COLO668 (cell line): Measurements from ENCODE around the gene SEC24C.
"Not testable (repeated sequence)": the region's sequence is repeated elsewhere in the genome, so short reads cannot be mapped to it uniquely, and the experiment has no call there.

Source experiments
- DNase-seq: peaks from one replicate; lab custom pipeline; 2025; ENCODE audit not compliant: unreplicated experiment; lab: John Stamatoyannopoulos, UW

Gene SEC24C

DNA sequence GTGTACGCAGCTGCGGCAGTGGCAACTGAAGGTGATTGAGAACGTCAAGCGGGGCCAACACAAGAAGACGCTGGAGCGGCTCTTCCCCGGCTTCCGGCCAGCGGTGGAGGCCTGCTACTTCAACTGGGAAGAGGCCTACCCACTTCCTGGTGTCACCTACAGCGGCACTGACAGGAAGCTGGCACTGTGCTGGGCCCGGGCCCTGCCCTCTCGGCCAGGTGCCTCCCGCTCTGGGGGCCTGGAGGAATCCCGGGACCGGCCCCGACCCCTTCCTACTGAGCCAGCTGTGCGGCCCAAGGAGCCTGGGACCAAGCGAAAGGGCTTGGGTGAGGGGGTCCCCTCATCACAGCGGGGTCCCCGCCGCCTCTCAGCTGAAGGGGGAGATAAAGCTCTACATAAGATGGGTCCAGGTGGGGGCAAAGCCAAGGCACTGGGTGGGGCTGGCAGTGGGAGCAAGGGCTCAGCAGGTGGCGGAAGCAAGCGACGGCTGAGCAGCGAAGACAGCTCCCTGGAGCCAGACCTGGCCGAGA, 47.8 kb downstream of the SEC24C start:
- no peak for DNase-seq

DNA sequence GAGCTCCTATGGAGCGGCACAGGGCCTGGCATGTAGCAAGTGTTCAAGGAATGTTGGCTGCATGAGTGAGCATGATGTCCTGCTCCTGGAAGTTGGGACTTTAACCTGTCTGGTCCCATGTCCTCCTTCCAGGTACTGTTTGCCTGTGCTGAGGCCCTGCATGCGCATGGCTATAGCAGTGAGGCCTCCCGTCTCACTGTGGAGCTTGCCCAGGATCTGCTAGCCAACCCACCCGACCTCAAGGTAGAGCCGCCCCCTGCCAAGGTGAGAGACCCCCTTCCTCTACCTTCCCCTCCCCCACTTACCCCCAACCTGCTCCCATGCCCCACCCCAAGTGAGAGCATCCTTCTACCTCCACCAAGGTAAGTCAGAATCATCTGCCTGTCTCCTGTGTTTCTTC, 49.3 kb downstream of the SEC24C start:
- no peak for DNase-seq

DNA sequence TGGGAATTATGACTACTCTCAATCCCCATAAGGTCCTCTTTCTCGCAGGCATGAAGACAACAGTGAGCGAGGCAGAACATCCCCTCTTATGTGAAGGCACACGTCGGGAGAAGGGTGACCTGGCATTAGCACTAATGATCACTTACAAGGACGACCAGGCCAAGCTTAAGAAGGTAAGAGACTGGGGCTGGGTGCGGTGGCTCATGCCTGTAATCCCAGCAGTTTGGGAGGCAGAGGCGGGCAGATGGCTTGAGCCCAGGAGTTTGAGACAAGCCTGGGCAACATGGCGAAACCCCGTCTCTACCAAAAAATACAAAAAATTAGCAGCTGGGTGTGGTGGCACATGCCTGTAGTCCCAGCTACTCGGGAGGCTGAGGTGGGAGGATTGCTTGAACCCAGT, 51.3 kb downstream of the SEC24C start:
- not testable (repeated sequence) for DNase-seq

DNA sequence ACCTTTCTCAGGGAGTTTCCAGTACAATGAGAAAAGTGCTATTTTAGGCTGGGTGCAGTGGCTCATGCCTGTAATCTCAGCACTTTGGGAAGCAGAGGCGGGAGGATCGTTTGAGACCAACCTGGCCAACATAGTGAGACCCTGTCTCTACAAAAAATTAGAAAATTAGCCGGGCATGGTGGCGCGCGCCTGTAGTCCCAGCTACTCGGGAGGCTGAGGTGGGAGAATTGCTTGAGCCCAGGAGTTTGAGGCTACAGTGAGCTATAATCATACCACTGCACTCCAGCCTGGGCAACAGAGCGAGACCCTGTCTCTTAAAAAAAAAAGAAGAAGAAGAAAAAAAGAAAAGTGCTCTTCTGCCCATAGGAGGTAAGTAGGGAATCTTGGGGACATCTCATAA, 51.9 kb downstream of the SEC24C start:
- not testable (repeated sequence) for DNase-seq

DNA sequence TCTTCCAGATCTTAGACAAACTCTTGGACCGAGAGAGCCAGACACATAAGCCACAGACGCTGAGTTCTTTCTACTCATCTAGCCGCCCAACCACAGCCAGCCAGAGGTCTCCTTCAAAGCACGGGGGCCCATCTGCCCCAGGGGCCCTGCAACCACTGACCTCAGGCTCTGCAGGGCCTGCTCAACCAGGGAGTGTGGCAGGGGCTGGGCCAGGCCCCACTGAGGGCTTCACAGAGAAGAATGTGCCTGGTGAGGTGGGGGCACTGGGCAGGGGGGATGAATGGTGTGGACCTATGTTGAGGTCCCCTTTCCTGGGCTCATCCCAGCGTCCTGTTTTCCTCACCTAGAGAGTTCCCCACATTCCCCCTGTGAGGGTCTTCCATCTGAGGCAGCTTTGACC, 52.6 kb downstream of the SEC24C start:
- no peak for DNase-seq

DNA sequence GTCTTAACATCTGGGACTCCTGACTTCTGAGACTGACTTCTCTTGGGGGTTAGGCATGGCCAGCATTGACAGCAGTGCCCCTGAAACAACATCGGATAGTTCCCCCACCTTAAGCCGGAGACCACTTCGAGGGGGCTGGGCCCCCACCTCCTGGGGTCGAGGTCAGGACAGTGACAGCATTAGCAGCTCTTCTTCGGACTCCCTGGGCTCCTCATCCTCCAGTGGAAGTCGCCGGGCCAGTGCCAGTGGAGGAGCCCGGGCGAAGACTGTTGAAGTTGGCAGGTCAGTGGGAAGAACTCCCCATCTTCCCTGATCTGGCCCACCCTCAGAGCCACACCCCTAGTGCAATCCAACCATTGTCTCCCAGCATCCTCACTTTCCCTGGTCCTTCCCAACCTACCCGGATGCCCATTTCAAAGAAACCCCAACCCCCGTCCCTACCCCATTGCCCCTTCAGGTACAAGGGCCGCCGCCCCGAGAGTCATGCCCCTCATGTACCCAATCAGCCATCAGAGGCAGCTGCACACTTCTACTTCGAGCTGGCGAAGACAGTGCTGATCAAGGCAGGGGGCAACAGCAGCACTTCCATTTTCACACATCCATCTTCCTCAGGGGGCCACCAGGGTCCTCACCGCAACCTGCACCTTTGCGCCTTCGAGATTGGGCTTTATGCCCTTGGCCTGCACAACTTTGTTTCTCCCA, 53.3 kb downstream of the SEC24C start:
- DNase-seq, result no peak

DNA sequence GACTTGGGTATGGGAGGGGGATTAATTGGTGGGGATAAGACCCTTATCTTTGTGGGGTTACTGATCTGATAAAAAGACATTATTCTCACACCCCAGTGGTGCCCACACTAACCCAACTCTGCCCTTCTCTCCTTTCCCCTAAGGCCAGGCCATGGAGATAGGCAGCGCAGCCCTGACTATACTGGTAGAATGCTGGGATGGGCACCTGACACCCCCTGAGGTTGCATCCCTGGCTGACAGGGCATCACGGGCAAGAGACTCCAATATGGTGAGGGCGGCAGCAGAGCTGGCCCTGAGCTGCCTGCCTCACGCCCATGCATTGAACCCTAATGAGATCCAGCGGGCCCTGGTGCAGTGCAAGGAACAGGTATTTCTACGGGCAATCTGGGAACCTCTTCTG, 53.9 kb downstream of the SEC24C start:
- no peak for DNase-seq

DNA sequence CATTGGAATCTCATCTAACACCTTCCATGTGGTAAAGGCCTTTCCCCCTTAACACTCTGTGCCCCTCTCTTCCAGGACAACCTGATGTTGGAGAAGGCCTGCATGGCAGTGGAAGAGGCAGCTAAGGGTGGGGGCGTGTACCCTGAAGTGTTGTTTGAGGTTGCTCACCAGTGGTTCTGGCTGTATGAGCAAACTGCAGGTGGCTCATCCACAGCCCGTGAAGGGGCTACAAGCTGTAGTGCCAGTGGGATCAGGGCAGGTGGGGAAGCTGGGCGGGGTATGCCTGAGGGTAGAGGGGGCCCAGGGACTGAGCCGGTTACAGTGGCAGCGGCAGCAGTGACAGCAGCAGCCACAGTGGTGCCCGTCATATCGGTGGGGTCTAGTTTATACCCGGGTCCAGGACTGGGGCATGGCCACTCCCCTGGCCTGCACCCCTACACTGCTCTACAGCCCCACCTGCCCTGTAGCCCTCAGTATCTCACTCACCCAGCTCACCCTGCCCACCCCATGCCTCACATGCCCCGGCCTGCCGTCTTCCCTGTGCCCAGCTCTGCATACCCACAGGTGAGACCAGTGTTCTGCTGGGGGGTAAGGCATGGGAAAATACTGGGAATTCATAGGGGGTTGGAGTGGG, 54.9 kb downstream of the SEC24C start:
- no peak for DNase-seq

DNA sequence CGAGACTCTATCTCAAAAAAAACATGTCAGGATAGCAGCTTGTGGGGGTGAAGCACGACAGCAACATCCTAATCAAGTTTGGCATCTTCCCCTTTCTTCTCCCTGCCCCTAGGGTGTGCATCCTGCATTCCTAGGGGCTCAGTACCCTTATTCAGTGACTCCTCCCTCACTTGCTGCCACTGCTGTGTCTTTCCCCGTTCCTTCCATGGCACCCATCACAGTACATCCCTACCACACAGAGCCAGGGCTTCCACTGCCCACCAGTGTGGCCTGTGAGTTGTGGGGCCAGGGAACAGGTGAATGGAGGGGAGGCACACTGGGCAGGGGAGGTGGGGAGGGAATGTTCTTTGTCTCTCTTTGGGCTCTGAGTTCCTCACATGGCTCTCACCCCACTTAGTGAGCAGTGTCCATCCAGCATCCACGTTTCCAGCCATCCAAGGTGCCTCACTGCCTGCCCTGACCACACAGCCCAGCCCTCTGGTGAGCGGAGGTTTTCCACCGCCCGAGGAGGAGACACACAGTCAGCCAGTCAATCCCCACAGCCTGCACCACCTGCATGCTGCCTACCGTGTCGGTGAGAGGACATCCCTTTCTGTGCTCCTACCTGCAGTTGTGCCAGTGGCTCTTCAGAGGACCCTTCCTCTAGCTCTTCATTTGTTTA, 55.9 kb downstream of the SEC24C start:
- DNase-seq, result no peak

DNA sequence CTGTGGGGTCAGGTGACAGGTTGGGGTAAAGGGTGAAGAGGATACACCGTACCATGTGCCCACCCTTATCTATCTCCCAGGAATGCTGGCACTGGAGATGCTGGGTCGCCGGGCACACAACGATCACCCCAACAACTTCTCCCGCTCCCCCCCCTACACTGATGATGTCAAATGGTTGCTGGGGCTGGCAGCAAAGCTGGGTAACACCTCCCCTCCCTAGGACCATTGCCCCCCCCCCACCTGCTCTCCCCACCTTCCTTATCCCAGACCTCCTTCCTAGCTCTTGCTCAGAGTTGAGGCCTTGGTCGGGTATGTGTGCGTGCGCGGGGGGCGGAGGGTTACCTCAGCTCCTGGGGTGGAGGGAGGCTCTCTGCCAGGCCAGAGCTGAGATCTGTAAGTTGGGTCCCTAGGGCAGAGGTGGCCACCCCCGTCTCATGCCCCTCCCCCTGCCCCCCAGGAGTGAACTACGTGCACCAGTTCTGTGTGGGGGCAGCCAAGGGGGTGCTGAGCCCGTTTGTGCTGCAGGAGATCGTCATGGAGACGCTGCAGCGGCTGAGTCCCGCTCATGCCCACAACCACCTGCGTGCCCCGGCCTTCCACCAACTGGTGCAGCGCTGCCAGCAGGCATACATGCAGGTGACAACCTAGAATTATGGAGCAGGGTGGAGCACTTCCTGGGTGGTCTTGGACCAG, 56.5 kb downstream of the SEC24C start:
- no peak for DNase-seq

DNA sequence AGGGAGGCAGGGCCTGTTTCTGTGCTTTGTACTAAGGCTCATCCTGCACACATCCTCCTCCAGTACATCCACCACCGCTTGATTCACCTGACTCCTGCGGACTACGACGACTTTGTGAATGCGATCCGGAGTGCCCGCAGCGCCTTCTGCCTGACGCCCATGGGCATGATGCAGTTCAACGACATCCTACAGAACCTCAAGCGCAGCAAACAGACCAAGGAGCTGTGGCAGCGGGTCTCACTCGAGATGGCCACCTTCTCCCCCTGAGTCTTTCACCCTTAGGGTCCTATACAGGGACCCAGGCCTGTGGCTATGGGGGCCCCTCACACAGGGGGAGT, 57.0 kb downstream of the SEC24C start:
- DNase-seq, result no peak

DNA sequence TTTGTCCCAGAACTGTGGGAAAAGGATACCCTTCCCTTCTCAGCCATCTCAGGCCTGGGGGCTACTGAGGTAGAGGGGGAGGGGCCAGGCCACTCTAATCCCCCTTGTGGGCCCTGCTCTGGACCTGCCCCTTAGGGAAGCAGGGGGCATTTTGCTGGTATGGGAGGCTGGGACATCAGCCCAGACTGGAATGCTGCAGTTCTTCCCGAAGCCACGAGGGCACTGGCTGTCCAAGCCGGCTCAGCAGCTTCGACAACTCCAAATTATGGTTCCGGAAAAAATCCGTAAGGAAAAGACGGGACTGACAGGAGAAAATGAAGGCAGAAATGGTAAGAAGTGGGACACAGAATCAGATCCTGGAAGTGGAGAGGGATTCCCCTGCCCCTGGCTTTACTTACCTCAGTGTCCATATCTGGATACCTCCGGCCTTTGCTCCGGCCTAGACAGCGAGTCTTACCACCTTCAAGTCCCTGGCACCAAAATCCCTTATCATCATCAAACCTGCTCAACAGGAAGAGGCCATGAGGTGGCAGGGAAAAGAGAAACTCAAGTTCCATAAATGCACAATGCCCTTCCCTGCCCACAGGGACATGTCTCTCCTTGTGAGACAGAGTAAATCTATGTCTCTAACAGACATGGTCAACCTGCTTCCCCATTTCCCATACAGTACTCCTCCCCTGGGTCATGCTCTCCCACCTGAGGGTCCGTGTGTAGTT, 58.3 kb downstream of the SEC24C start:
- no peak for DNase-seq

DNA sequence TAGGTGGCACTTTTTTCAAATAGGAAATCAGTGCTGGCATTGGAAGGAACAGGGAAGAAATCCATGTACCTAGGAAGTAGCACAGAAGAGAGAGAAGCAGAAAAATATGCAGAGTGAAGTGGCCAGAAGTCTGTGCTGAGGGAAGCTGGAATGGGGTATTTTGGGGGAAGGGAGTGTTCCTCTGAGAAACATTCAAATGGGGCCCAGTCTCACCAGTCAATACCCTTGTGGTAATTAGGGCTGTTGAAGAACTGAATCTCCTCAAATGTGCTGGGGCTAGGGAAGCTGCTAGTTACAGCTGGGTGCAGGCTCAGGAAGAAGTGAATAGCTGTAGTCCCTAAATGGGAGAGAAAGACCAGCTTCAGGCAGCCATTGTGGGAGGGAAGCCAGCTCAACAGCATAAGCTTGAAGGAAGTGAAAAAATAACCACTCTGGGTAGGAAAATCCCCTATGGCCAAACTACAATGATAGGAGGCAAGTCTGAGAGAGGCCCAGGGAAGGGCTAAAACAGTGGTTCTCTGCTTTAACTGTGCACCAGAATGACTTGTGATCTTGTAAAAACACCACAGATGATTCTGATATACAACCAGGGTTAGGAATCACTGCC, 59.6 kb downstream of the SEC24C start:
- DNase-seq, result no peak

DNA sequence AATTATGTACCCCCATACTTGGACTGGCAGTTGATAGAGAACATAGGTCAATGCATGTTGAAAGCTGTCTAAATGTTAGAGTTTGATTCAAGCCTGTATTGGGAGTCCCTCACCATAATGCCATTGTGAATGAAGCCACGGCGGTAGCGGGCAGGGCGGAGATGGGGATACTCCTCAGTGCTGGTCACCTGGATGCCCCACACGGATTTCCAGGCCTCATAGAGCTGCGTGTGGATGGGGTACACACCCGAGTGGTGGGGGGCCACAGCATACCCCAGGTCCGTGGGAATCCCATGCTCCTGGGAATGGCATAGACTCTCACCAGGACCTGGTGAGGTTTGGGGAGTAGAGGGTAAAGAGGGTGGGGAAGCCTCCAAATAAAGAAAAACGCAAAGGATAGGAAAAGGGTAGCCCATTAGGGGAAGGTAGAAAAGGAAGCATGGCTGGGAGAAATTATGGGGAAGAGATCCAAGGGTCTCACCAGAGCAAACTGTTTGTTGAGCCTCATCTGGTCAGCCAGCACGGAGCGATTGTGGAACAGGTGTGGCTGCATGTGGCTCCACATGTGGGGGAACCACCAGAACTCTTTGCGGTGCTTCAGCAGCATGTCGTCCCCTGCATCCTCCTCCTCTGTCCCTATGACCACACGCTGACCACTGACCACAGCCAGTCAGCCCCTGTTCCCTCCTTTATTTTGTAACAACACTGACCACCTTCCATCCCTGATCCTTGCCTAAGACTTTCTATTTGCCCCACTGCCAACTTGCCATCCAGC, 62.2 kb downstream of the SEC24C start:
- DNase-seq, result no peak

DNA sequence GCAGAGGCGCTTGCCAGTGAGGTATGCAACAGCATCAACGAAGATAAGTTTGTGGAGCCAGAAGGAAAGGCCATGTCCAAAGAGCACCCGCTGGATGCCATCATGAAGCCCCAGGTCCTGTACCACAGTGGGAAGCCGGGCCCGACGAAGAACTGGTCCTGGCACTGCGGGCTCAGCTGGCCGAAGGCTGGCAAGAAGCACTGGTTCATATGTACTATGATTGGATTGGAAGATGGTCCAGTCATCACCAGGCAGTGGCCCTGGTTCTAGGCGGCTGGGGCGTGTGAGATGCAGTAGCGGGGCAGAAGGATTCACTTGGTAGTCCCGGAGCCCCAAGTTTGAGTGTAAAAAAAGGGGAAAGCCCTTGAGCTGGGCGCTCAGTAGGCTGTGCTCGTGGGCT, 63.3 kb downstream of the SEC24C start:
- no peak for DNase-seq

DNA sequence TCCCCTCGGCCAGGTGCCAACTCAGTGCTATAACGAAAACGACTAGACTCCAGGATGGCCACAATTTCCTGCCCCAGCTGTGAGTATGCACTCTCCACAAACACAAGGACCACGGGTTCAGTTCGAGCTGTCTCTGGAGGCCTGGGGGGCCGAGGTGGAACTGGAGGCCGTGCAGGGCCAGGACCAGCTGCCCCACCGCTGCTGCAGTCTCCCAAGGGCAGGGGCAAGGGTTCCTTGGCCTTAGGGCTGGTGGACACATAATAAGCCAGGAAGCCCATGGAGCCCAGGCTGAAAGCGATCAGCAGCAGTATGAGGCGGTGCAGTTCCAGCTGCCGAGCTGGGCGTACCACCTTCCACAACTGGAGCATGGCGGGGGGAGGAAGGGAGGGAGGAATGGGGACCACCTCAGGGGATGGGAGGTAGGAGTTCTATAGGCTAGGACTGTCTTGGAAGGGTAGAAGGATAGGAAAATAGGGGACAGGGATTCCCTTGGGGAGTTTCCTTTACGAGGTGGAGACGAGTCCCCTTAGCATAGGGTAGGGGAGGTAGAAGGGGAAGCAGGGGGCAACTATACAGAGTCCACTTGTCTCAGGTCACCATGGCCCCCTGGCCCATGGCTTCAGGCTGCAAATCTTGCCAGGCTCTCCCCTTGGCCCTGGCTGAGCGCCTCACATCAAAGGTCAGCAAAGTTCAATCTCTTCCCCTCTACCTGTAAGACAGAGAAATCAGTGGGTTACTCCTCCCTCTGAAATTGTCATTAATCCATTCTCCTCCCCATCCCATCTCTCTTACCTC, 64.0 kb downstream of the SEC24C start:
- no peak for DNase-seq

DNA sequence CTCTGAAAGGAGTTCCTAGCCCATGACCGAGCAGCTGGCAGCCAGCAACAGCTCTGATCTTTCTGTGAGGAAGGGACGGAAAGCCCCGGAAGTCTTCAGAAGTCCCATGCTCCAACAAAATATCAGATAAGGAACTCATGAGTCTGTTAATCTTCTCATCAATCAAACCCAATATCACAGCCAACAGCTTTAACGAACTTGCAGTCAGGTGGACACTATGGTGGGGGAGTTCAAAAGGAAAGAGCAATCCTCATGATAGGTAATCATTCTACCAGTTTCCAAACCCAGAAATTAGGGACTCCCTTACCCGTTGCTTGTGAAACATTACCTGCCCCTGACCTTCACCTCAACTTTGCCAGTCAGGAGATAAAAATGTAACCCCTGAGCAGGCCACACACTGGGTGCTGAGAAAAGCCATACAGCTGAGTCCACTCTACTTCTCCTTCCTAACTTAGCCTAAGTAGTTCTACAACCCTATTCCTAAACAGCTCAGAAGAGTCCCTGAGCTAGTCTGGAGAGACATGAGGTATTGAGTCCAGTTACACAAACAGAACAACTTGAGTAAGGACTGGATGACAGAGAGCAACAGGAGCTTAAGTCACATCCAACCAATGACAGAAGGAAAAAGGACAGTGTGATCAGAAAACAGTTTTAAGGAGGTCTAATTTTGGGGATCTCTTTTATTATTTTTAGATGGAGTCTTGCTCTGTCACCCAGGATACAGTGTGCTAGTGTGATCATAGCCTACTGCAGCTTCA, 65.1 kb downstream of the SEC24C start:
- DNase-seq, result no peak

DNA sequence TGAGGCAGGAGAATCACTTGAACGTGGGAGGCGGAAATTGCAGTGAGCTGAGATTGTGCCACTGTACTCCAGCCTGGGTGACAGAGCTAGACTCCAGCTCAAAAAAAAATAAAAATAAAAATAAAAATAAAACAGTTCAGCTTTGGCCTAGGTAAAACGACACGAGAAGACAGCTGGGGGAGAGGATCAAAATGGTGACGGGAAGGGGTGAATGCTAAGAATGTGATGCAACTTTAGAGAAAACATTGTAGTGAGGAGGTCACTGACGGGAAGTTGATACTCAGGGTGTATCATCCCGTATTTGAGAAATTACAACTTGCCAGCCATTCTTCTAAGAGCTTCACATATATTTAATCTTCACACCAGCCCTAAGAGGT, 66.2 kb downstream of the SEC24C start:
- DNase-seq, result no peak
